Ishikawa (cell line): ENCODE results near the gene RFTN1.

ENCODE experiments used
- CEBPB ChIP-seq: IDR thresholded peaks from 2 replicates; pipeline ENCODE4 v1.6.1; 2012
- EP300 ChIP-seq: IDR thresholded peaks from 2 replicates; pipeline ENCODE4 v1.6.1; 2012; ENCODE audit warnings: borderline replicate concordance
- MAX ChIP-seq: IDR thresholded peaks from 2 replicates; pipeline ENCODE4 v1.6.1; 2012
- TAF1 ChIP-seq: IDR thresholded peaks from 2 replicates; pipeline ENCODE4 v1.6.1; 2012; ENCODE audit warnings: low read depth, mild to moderate bottlenecking

GRCh38 chr3:16319723-16320122, 193.8 kb downstream of the RFTN1 start:
- no peak for TF ChIP-seq EP300
- no peak for TF ChIP-seq CEBPB
- no peak for TF ChIP-seq TAF1
- TF ChIP-seq MAX = no peak
